OCI-LY1 (cell line): ENCODE data around the gene TOP1.
"Not testable (repeated sequence)": the region's sequence is repeated elsewhere in the genome, so short reads cannot be mapped to it uniquely, and the experiment has no call there.

Experiments used
- H2AFZ ChIP-seq: fragments of 200-600 bp; sonication (generic), shearing (Covaris generic); 2 replicates; pipeline ENCODE4 v1.6.0; 2014; ENCODE audit warnings: antibody characterized with exemption, mild to moderate bottlenecking, low read length
- H3F3A ChIP-seq: fragments of 200-600 bp; sonication (generic), shearing (Covaris generic); 2 replicates; pipeline ENCODE4 v1.6.0; 2014; ENCODE audit warnings: mild to moderate bottlenecking, antibody characterized with exemption, low read length, moderate library complexity; ENCODE audit not compliant: insufficient read depth
- H3K27ac ChIP-seq: fragments of 200-600 bp; sonication (generic); 2 replicates; pipeline ENCODE4 v1.5.1; 2014; ENCODE audit warnings: low read length, mixed run types, mild to moderate bottlenecking, low read depth; ENCODE audit not compliant: poor library complexity, severe bottlenecking
- H3K27me3 ChIP-seq: fragments of 200-600 bp; sonication (generic); 2 replicates; pipeline ENCODE4 v1.6.0; 2014; ENCODE audit warnings: antibody characterized with exemption, mild to moderate bottlenecking, low read length, moderate library complexity; ENCODE audit not compliant: insufficient read depth
- H3K36me3 ChIP-seq: fragments of 200-600 bp; sonication (generic); 2 replicates; pipeline ENCODE4 v1.6.1; 2014; ENCODE audit warnings: mild to moderate bottlenecking, antibody characterized with exemption, low read length, moderate library complexity, mixed read lengths; ENCODE audit not compliant: insufficient read depth
- H3K4me1 ChIP-seq: fragments of 200-600 bp; sonication (generic); 2 replicates; pipeline ENCODE4 v1.5.1; 2014; ENCODE audit warnings: mild to moderate bottlenecking, low read length, moderate library complexity; ENCODE audit not compliant: insufficient read depth, severe bottlenecking
- H3K4me2 ChIP-seq: fragments of 200-600 bp; sonication (generic), shearing (Covaris generic); 2 replicates; pipeline ENCODE4 v1.6.1; 2014; ENCODE audit warnings: low read length
- H3K4me3 ChIP-seq: fragments of 200-600 bp; sonication (generic); 2 replicates; pipeline ENCODE4 v1.5.1; 2014; ENCODE audit warnings: low read length, low read depth, mild to moderate bottlenecking, mixed read lengths; ENCODE audit not compliant: poor library complexity, severe bottlenecking
- H3K79me2 ChIP-seq: fragments of 200-600 bp; shearing (Covaris generic); 2 replicates; pipeline ENCODE4 v1.6.1; 2016; ENCODE audit warnings: mixed run types, low read length, mixed read lengths; ENCODE audit not compliant: insufficient read depth
- H3K9ac ChIP-seq: fragments of 200-600 bp; sonication (generic), shearing (Covaris generic); 2 replicates; pipeline ENCODE4 v1.6.1; 2014; ENCODE audit warnings: mild to moderate bottlenecking, low read length, mixed read lengths
- H3K9me2 ChIP-seq: fragments of 200-600 bp; sonication (generic), shearing (Covaris generic); 2 replicates; pipeline ENCODE4 v1.6.1; 2014; ENCODE audit warnings: low read depth, mild to moderate bottlenecking, low read length, mixed read lengths
- H3K9me3 ChIP-seq: fragments of 200-600 bp; shearing (Covaris generic); 2 replicates; pipeline ENCODE4 v1.6.1; 2014; ENCODE audit warnings: low read length, mixed read lengths
- H4K20me1 ChIP-seq: fragments of 200-600 bp; sonication (generic), shearing (Covaris generic); 2 replicates; pipeline ENCODE4 v1.6.0; 2016; ENCODE audit warnings: mild to moderate bottlenecking, low read length; ENCODE audit not compliant: insufficient read depth
- CTCF ChIP-seq: fragments of 200-600 bp; sonication (generic), shearing (Covaris generic); IDR thresholded peaks from 2 replicates; pipeline ENCODE4 v1.5.1; 2017; ENCODE audit warnings: mild to moderate bottlenecking, antibody characterized with exemption, low read length, moderate library complexity, mixed read lengths
- EZH2 ChIP-seq: fragments of 200-600 bp; sonication (generic), shearing (Covaris generic); IDR thresholded peaks from 2 replicates; pipeline ENCODE4 v1.8.0; 2017; ENCODE audit warnings: borderline replicate concordance, mixed run types, mild to moderate bottlenecking, antibody characterized with exemption, low read length, moderate library complexity, mixed read lengths

Gene TOP1

GRCh38 chr20:41124451-41125094, 96.0 kb downstream of the TOP1 start:
- Histone ChIP-seq H2AFZ (no peak overlapping the region), H3K79me2 (no peaks in the 10 kb centered on the region), H3K9ac (no peak overlapping the region), H3K4me3 (no peak overlapping the region), H3K27ac (no peak overlapping the region), H3K36me3 (peaks cover 79% of the 10 kb centered on the region), H3K27me3 (no peaks in the 10 kb centered on the region), H3K4me2 (no peak overlapping the region), H3K4me1 (no peaks in the 10 kb centered on the region), H4K20me1 (no peaks in the 10 kb centered on the region), H3F3A (no peaks in the 10 kb centered on the region), H3K9me3 (no peaks in the 10 kb centered on the region), H3K9me2 (no peaks in the 10 kb centered on the region)
- no peak for TF ChIP-seq CTCF
- no peak for TF ChIP-seq EZH2

- H3K79me2 ChIP-seq = no peaks in the 10 kb centered on the region
- TF ChIP-seq CTCF (no peak), EZH2 (no peak)
- no peak overlapping the region for H3K27ac ChIP-seq
- H3K4me3 ChIP-seq = no peak overlapping the region
- H4K20me1 ChIP-seq = no peaks in the 10 kb centered on the region
- H3K9me2 ChIP-seq = no peaks in the 10 kb centered on the region
- H3K9me3 ChIP-seq = no peaks in the 10 kb centered on the region
- no peaks in the 10 kb centered on the region for H3K27me3 ChIP-seq
- H3K36me3 ChIP-seq = peaks cover 68% of the 10 kb centered on the region
- no peak overlapping the region for H3K9ac ChIP-seq
- H3F3A ChIP-seq = no peaks in the 10 kb centered on the region
- H3K4me2 ChIP-seq = no peak overlapping the region
- no peaks in the 10 kb centered on the region for H3K4me1 ChIP-seq
- H2AFZ ChIP-seq = no peak overlapping the region
Measured at GRCh38 chr20:41125530-41126457, 97.2 kb downstream of the TOP1 start.

GRCh38 chr20:41126719-41127118, 98.1 kb downstream of the TOP1 start:
- Histone ChIP-seq H4K20me1 (no peaks in the 10 kb centered on the region), H3K27me3 (no peaks in the 10 kb centered on the region), H3K36me3 (peaks cover 58% of the 10 kb centered on the region), H3K4me3 (no peak overlapping the region), H3F3A (no peaks in the 10 kb centered on the region), H3K9me2 (no peaks in the 10 kb centered on the region), H3K4me1 (peaks cover 3% of the 10 kb centered on the region), H2AFZ (no peak overlapping the region), H3K79me2 (no peaks in the 10 kb centered on the region), H3K27ac (no peak overlapping the region), H3K9ac (no peak overlapping the region), H3K4me2 (no peak overlapping the region), H3K9me3 (no peaks in the 10 kb centered on the region)
- TF ChIP-seq EZH2 (no peak), CTCF (no peak)

GRCh38 chr20:41128317-41128716, 99.7 kb downstream of the TOP1 start:
- H3K4me3 ChIP-seq, H4K20me1 ChIP-seq, H2AFZ ChIP-seq: not testable (repeated sequence)

More at GRCh38 chr20:41128317-41128716, 99.7 kb downstream of the TOP1 start:
- H3K9ac ChIP-seq, H3K4me2 ChIP-seq, H3F3A ChIP-seq, H3K9me2 ChIP-seq, H3K9me3 ChIP-seq, H3K27ac ChIP-seq, H3K79me2 ChIP-seq, H3K27me3 ChIP-seq, H3K4me1 ChIP-seq: not testable (repeated sequence)
- H3K36me3 ChIP-seq = peaks cover 42% of the 10 kb centered on the region
